ENCODE measurements around the gene MED13L. TPM values are rescaled to one million over a fixed set of nuclear protein-coding genes. Genes with fewer than 3 reads are reported as not detected.

MED13L gene
- total and polyA plus RNA-seq, 2 of the 8 experiments (the other 6 are each of a cell fraction or from before 2014, with no cell fraction given) = 15.9 to 51.7 TPM

- Histone ChIP-seq H2BK15ac (ENCODE audit: low read length) (no peak overlapping the region; the same call in 1 of the 2 replicates), H4K5ac (ENCODE audit: insufficient read length, low read depth, low read length) (no peak overlapping the region), H2BK12ac (ENCODE audit: low read depth, low read length) (no peak overlapping the region), H2BK120ac (replicated peaks; ENCODE audit: low read depth, low read length) (no peak overlapping the region), H3K79me2 (ENCODE audit: control insufficient read depth in 1 of 2, insufficient read depth in 2 of 2, low read length in 2 of 2) (no peaks in the 10 kb centered on the region), H2AFZ (ENCODE audit: low read length) (no peak overlapping the region), H3K36me3 (ENCODE audit: control insufficient read depth in 2 of 4, insufficient read depth in 4 of 4, low read length in 3 of 4) (no peaks in the 10 kb centered on the region), H3K4me3 (ENCODE audit: extremely low read depth in 1 of 4, insufficient read depth in 2 of 4, low read depth in 3 of 4, low read length in 4 of 4) (no peak overlapping the region), H3K79me1 (ENCODE audit: low read depth, low read length) (no peaks in the 10 kb centered on the region), H2BK20ac (ENCODE audit: low read length) (no peak overlapping the region), H4K8ac (ENCODE audit: extremely low read depth, insufficient read depth, low read length) (no peak overlapping the region), H2AK5ac (ENCODE audit: low read depth, low read length) (no peak overlapping the region), H3K23ac (ENCODE audit: insufficient read length) (no peak overlapping the region), H4K91ac (replicated peaks; ENCODE audit: insufficient read length, low read length) (no peak overlapping the region), H3K23me2 (ENCODE audit: low read depth, low read length) (no peaks in the 10 kb centered on the region), H2BK5ac (ENCODE audit: low read depth, low read length) (no peak overlapping the region), H3K27me3 (replicated peaks in 1 of 4; ENCODE audit: control insufficient read depth in 3 of 4, extremely low read depth in 1 of 4, insufficient read depth in 3 of 4, low read length in 3 of 4) (no peaks in the 10 kb centered on the region), H4K20me1 (replicated peaks in 1 of 2; ENCODE audit: control insufficient read depth in 1 of 2, insufficient read depth in 2 of 2, low read length in 2 of 2) (no peaks in the 10 kb centered on the region), H3K56ac (replicated peaks; ENCODE audit: insufficient read length, low read depth, low read length) (no peak overlapping the region), H3K9ac (replicated peaks in 1 of 4; ENCODE audit: extremely low read depth in 1 of 4, low read depth in 3 of 4, low read length in 3 of 4) (no peak overlapping the region), H3K9me3 (ENCODE audit: insufficient read depth in 2 of 2, low read depth in 1 of 2, low read length in 1 of 2) (no peaks in the 10 kb centered on the region), H3K4me1 (replicated peaks in 1 of 4; ENCODE audit: control insufficient read depth in 3 of 4, insufficient read depth in 4 of 4, low read length in 3 of 4) (peaks cover 0 to under 1% (median 0%) of the 10 kb centered on the region in 4 experiments; a peak in 2 of 7 replicates), H3K14ac (ENCODE audit: insufficient read length) (no peak overlapping the region), H3K27ac (ENCODE audit: low read depth, low read length) (no peak overlapping the region), H3K4me2 (ENCODE audit: insufficient read depth in 1 of 2, low read depth in 2 of 2, low read length in 2 of 2) (no peak overlapping the region), H3K18ac (ENCODE audit: extremely low read depth, low read length) (no peak overlapping the region), H3K4ac (replicated peaks; ENCODE audit: insufficient read length, low read depth, low read length) (no peak overlapping the region)
- WGBS, 2 experiments (ENCODE audit: extremely low coverage in 1 of 2, insufficient coverage in 1 of 2, insufficient read length in 1 of 2, insufficient replicate concordance in 2 of 2, low coverage in 1 of 2, low lambda C conversion rate in 2 of 2, missing lambda C conversion rate in 1 of 2) = 86% methylated on average over 3 of the region's 3 CpGs; no CpG with 5 or more reads in 1 of the 2 experiments
- FAIRE-seq (no peak), DNase-seq (ENCODE audit: low read depth in 1 of 2, low spot score in 2 of 2) (no peak)
- CTCF ChIA-PET (ENCODE audit: partially characterized antibody) = interaction anchor here (0.8 kb wide), 1 partner anchor 11 kb away, joined by 3 read pairs; no protein-coding TSS in a partner anchor
- TF ChIP-seq JUND (IDR thresholded peaks at IDR 0.05; ENCODE audit: low read length) (no peak), TBP (IDR thresholded peaks at IDR 0.05; ENCODE audit: low read depth, low read length) (no peak), TAF1 (IDR thresholded peaks at IDR 0.05; ENCODE audit: low read depth, low read length) (no peak), NRF1 (IDR thresholded peaks at IDR 0.05; ENCODE audit: low read depth, low read length) (no peak), BACH1 (IDR thresholded peaks at IDR 0.05; ENCODE audit: low read length) (no peak), CEBPB (IDR thresholded peaks at IDR 0.05; ENCODE audit: low read depth, low read length) (no peak), EGR1 (IDR thresholded peaks at IDR 0.05; ENCODE audit: borderline replicate concordance, low read depth, low read length) (no peak), HDAC2 (IDR thresholded peaks at IDR 0.05; ENCODE audit: borderline replicate concordance in 1 of 2, low read depth in 2 of 2, low read length in 2 of 2) (no peak), KDM4A (IDR thresholded peaks at IDR 0.05; ENCODE audit: low read depth, low read length, severe bottlenecking) (no peak), CHD1 (IDR thresholded peaks at IDR 0.05; ENCODE audit: low read depth, low read length) (no peak), RFX5 (IDR thresholded peaks at IDR 0.05; ENCODE audit: borderline replicate concordance, low read depth, low read length) (no peak), CHD2 (IDR thresholded peaks at IDR 0.05; ENCODE audit: low read length) (no peak)
- POLR2A ChIA-PET (ENCODE audit: partially characterized antibody) = interaction anchor here (0.7 kb wide), 1 partner anchor 546 kb away, joined by 3 read pairs; no protein-coding TSS in a partner anchor
Observed at GRCh38 chr12:116287842-116288301, 10.4 kb upstream of the MED13L start.
